Tibial nerve (tissue), 4 donors: ENCODE measurements around the gene CCR5.

ENCODE experiments used
- EP300 ChIP-seq, 2 donors: sonication (generic); formaldehyde crosslinking; IDR thresholded peaks; one replicate each; pipeline ENCODE4 v1.6.1; 2017; ENCODE audit warnings: antibody characterized with exemption in 2 of 2, mild to moderate bottlenecking in 1 of 2
- POLR2A ChIP-seq, 2 donors: fragments of 450-650 bp; IDR thresholded peaks; one replicate each; pipeline ENCODE4 v1.6.1; 2017; ENCODE audit warnings: antibody characterized with exemption in 2 of 2, mild to moderate bottlenecking in 2 of 2, moderate library complexity in 2 of 2
- TF ChIP-seq, protein P1 (sequence below), 5 experiments: fragments of 200-600 bp in 3 of 5; fragments of 450-650 bp in 2 of 5; sonication (generic) in 3 of 5; IDR thresholded peaks; one replicate each; pipeline ENCODE4 v1.5.1; 2016 to 2019; ENCODE audit warnings: antibody characterized with exemption in 5 of 5, mild to moderate bottlenecking in 3 of 5, moderate library complexity in 2 of 5

GRCh38 chr3:46374755-46375154 lies 4.0 kb downstream of the CCR5 start:
- TF ChIP-seq, protein P1, sequence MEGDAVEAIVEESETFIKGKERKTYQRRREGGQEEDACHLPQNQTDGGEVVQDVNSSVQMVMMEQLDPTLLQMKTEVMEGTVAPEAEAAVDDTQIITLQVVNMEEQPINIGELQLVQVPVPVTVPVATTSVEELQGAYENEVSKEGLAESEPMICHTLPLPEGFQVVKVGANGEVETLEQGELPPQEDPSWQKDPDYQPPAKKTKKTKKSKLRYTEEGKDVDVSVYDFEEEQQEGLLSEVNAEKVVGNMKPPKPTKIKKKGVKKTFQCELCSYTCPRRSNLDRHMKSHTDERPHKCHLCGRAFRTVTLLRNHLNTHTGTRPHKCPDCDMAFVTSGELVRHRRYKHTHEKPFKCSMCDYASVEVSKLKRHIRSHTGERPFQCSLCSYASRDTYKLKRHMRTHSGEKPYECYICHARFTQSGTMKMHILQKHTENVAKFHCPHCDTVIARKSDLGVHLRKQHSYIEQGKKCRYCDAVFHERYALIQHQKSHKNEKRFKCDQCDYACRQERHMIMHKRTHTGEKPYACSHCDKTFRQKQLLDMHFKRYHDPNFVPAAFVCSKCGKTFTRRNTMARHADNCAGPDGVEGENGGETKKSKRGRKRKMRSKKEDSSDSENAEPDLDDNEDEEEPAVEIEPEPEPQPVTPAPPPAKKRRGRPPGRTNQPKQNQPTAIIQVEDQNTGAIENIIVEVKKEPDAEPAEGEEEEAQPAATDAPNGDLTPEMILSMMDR (IDR thresholded peaks at IDR 0.05): no peak
- TF ChIP-seq POLR2A (IDR thresholded peaks at IDR 0.05) (no peak), EP300 (IDR thresholded peaks at IDR 0.05) (no peak)
